Heart right ventricle (tissue), 16 donors: ENCODE measurements around the gene OTOGL. TPM values are rescaled to one million over a fixed set of nuclear protein-coding genes. Genes with fewer than 3 reads are reported as not detected.

ENCODE experiments used
- ATAC-seq, 8 donors: fragments of 200-7000 bp; cut with Tn5 transposase; one replicate each; pipeline ENCODE4 v1.9.1; 2020; ENCODE audit warnings: mild to moderate bottlenecking in 8 of 8, moderate library complexity in 8 of 8, moderate number of reproducible peaks in 1 of 8
- DNase-seq, 2 donors: peaks; one replicate each; pipeline ENCODE4 v3.0.0-alpha.2; 2020
- H3K27ac ChIP-seq, 10 donors: fragments of 200-600 bp; sonication (generic) in 2 of 10; one replicate each; pipeline versions ENCODE4 v1.5.0 to v1.8.0; 2020 to 2022; ENCODE audit warnings: mild to moderate bottlenecking in 3 of 10
- H3K27me3 ChIP-seq, 7 donors: fragments of 200-600 bp; one replicate each; pipeline ENCODE4 v1.8.0; 2021 to 2022; ENCODE audit warnings: mild to moderate bottlenecking in 2 of 7
- H3K36me3 ChIP-seq, 9 donors: fragments of 200-600 bp; sonication (generic) in 1 of 9; one replicate each; pipeline versions ENCODE4 v1.5.0 to v1.8.0; 2020 to 2022; ENCODE audit warnings: mild to moderate bottlenecking in 2 of 9
- H3K4me1 ChIP-seq, 9 donors: fragments of 200-600 bp; sonication (generic) in 1 of 9; one replicate each; pipeline versions ENCODE4 v1.5.0 to v1.8.0; 2020 to 2022; ENCODE audit warnings: mild to moderate bottlenecking in 4 of 9
- H3K4me3 ChIP-seq, 10 donors: fragments of 200-600 bp; sonication (generic) in 2 of 10; one replicate each; pipeline versions ENCODE4 v1.5.0 to v1.8.0; 2020 to 2022; ENCODE audit warnings: mild to moderate bottlenecking in 7 of 10, moderate library complexity in 2 of 10
- H3K9me3 ChIP-seq, 11 donors: fragments of 200-600 bp in 10 of 11; sonication (generic) in 2 of 11; one replicate each; pipeline versions ENCODE4 v1.5.0 to v1.8.0; 2013 to 2022; ENCODE audit warnings: mild to moderate bottlenecking in 2 of 11, control low read depth in 1 of 11, moderate library complexity in 1 of 11
- WGBS, 2 donors: extraction: QIAGEN DNeasy Blood & Tissue Kit; methylation state at CpG; one replicate each; pipeline ENCODE4 v1.1.7; 2013; ENCODE audit warnings: inconsistent platforms in 1 of 2; 5-methylcytosine and 5-hydroxymethylcytosine counted together
- intact Hi-C, 10 donors: fragments of 100-400 bp; cut with DNase I; formaldehyde crosslinking; loops; one replicate each; pipeline versions ENCODE4 v1.11.1 to v1.14.2; 2022
- polyA plus RNA-seq, 2 donors: library from polyadenylated mRNA; stranded (reverse); fragments of 200-250 nt; gene quantifications; one replicate each; pipeline ENCODE4 v1.2.3, GENCODE V29; 2013
- total RNA-seq, 10 donors: library from RNA; stranded (reverse); fragmentation: NEBNext Ultra II Directional in 3 of 10; extraction: Animal tissue kit (Norgen Biotek cat#: 25700) in 3 of 10; gene quantifications; one replicate each; pipeline versions ENCODE4 v1.2.1 to v1.2.4, GENCODE V29; 2021 to 2023
- TF ChIP-seq, protein P1 (sequence below), 9 donors: fragments of 200-600 bp; sonication (generic) in 2 of 9; IDR thresholded peaks; one replicate each; pipeline versions ENCODE4 v1.5.0 to v1.8.0; 2021 to 2022; ENCODE audit warnings: antibody characterized with exemption in 9 of 9, mild to moderate bottlenecking in 5 of 9, moderate library complexity in 1 of 9
- donor health status: Arrhythmogenic right ventricular cardiomyopathy.
- donor health status: ischemic (EF 13 %, LVEDD 7.1; RV severe dilation, severe dysfunction).
- donor health status: healthy with polysubstance abuse.
- donor health status: DM: no; HTN: yes; CAD: no.
- donor health status: DM: no; HTN: no; CAD: no.
- donor health status: ischemic (EF 25% LVEDD 6.9; RV normal size, moderate dysfunction).
- donor health status: ischemic (EF 25% LVEDD 5.7; RV mildly dilated, moderate dysfunction).
- donor health status: healthy.
- donor health status: DM: yes; HTN: yes; CAD: no.
- donor health status: Ischemic cardiomyopathy.
- donor health status: ischemic (EF 35%, LVEDD 5.7; RV mildly dilated, moderate dysfunction).
- donor health status: nonischemic (EF 11% LVEDD 7.7; RV severe dilation, severe dysfunction).
- donor health status: DM: yes; HTN: yes; CAD: no.
- donor health status: PGD.
- donor health status: ischemic (EF 29% LVEDD 5.4; RV normal size, mild dysfunction).
- donor health status: nonischemic (EF 23%, LVEDD 6.1; RV moderate dilation, normal function).

The OTOGL gene
- total and polyA plus RNA-seq, 12 donors = 0.04 to 1.4 (median 0.24) TPM

DNA sequence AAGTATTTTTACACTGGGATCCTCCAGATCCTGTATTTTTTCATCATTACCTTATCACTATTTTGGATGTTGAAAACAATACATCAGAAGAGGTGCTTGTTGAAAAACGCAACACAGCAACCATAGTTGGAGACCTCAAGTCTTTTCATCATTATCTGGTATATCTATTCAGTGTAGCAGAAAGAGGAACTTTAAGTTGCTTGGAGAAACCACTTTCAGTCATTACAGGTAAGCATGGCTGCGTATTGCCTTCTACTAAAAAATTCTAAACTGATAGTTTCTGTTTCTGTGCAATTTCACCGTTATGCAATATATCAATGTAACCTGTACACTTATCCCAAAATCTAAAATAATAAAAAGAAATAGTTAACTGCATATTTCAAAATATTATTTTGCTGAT is 312.4 kb downstream of the OTOGL start:
- WGBS, 2 donors = 52 to 58% methylated on average over 3 of the region's 3 CpGs
- Histone ChIP-seq H3K9me3 (no peaks in the 10 kb centered on the region), H3K4me3 (no peak overlapping the region), H3K27me3 (peaks cover 0 to 3% (median 0%) of the 10 kb centered on the region in 7 donors), H3K27ac (no peak overlapping the region), H3K4me1 (no peaks in the 10 kb centered on the region), H3K36me3 (no peaks in the 10 kb centered on the region)
- ATAC-seq (no peak), DNase-seq (no peak)
- intact Hi-C loops = loop anchor here in 6 of 10 donors (5.0 to 10.0 kb wide), 3 partner anchors 351 to 713 kb away; no protein-coding TSS in a partner anchor
- TF ChIP-seq, protein P1, sequence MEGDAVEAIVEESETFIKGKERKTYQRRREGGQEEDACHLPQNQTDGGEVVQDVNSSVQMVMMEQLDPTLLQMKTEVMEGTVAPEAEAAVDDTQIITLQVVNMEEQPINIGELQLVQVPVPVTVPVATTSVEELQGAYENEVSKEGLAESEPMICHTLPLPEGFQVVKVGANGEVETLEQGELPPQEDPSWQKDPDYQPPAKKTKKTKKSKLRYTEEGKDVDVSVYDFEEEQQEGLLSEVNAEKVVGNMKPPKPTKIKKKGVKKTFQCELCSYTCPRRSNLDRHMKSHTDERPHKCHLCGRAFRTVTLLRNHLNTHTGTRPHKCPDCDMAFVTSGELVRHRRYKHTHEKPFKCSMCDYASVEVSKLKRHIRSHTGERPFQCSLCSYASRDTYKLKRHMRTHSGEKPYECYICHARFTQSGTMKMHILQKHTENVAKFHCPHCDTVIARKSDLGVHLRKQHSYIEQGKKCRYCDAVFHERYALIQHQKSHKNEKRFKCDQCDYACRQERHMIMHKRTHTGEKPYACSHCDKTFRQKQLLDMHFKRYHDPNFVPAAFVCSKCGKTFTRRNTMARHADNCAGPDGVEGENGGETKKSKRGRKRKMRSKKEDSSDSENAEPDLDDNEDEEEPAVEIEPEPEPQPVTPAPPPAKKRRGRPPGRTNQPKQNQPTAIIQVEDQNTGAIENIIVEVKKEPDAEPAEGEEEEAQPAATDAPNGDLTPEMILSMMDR (IDR thresholded peaks at IDR 0.05) = no peak

DNA sequence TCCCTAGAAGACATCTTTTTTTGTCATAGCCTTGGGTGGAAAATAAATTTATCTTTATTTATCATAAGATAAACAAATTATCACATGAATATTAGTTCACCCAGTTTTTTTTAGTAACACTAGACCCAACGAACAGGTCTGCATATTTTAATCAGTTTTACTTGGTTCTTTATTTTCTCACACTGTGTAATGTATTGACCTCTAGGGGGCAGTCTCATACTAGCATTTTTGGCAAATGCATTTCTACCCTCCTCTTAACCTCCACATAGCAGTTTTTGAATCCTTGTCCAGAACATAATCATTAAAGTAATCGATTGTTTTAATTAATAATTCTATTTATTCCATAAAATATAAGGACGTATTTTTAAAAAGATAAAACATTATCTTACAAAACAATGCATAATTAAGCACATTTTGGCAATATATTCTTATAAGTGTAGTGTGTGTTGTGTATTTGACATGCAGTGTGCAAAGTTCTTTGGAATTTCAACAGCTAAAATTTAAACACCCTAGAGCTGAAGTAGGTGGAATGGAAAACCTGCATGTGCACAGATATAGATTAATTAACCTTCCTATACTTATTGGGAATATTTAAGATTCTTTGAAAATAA is 313.1 kb downstream of the OTOGL start:
- DNase-seq (peak in 1 of 2 donors; percentile 8), ATAC-seq (peak in 2 of 8 donors; percentile 50 to 58)
- Histone ChIP-seq H3K9me3 (no peaks in the 10 kb centered on the region), H3K36me3 (no peaks in the 10 kb centered on the region), H3K4me1 (no peaks in the 10 kb centered on the region), H3K27me3 (peaks cover 0 to 3% (median 0%) of the 10 kb centered on the region in 7 donors), H3K27ac (no peak overlapping the region), H3K4me3 (no peak overlapping the region)
- intact Hi-C loops = loop anchor here in 6 of 10 donors (5.0 to 10.0 kb wide), 3 partner anchors 350 to 712 kb away; no protein-coding TSS in a partner anchor
- WGBS, 2 donors = 2 to 8% methylated on average over 3 of the region's 3 CpGs
- TF ChIP-seq, protein P1 (IDR thresholded peaks at IDR 0.05) = peak; percentile 56 to 84 (median 75)

DNA sequence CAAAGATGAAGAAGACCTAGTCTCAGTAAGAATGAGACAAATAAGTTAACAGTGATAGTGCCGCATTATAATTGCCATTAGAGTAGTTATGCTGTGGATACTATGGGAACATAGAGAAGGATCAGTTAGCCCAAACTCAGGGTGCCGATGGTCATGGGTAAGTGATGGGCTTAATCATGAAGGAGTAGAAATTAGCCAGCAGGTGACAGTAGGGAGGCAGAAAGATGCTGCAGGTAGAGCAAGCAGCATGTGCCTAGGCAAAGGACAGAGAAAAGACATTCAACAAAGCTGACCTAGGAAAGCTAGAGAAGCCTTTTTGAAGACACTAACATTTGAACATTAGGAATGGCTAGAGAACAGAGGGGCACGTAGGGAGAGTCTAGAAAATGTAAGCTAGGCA is 314.1 kb downstream of the OTOGL start:
- Histone ChIP-seq H3K36me3 (no peaks in the 10 kb centered on the region), H3K9me3 (no peaks in the 10 kb centered on the region), H3K27ac (no peak overlapping the region), H3K4me3 (no peak overlapping the region), H3K27me3 (peaks cover 0 to 3% (median 0%) of the 10 kb centered on the region in 7 donors), H3K4me1 (no peaks in the 10 kb centered on the region)
- intact Hi-C loops = loop anchor here in 6 of 10 donors (5.0 to 10.0 kb wide), 3 partner anchors 349 to 711 kb away; no protein-coding TSS in a partner anchor
- TF ChIP-seq, protein P1 (IDR thresholded peaks at IDR 0.05) = no peak
- WGBS, 2 donors = 76 to 80% methylated on average over 3 of the region's 3 CpGs
- DNase-seq (no peak), ATAC-seq (no peak)

DNA sequence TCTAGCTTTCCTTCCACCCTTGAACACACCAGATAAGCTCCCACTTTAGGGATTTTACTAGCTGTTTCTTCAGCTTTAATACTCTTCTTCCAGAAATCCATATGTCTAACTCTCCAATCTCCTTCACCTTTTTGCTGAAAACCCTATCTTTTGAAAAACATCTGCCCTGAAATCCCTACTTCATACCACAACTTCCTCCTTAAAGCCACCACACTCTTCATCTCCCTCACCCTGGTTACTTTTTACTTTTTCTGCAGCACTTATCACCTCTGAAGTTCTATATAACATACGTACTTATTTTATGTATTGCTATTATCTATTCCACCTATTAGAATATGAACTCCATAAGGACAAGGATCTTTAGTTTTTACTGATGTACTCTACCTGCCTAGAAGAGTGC is 316.1 kb downstream of the OTOGL start:
- TF ChIP-seq, protein P1 (IDR thresholded peaks at IDR 0.05) = no peak
- Histone ChIP-seq H3K27me3 (peaks cover 0 to 3% (median 0%) of the 10 kb centered on the region in 7 donors), H3K27ac (no peak overlapping the region), H3K4me3 (no peak overlapping the region), H3K4me1 (no peaks in the 10 kb centered on the region), H3K9me3 (no peaks in the 10 kb centered on the region), H3K36me3 (no peaks in the 10 kb centered on the region)
- intact Hi-C loops = loop anchor here in 4 of 10 donors (5.0 to 10.0 kb wide), 3 partner anchors 347 to 709 kb away; no protein-coding TSS in a partner anchor
- WGBS, 2 donors = 76 to 84% methylated on average over 1 of the region's 1 CpG
- ATAC-seq (no peak), DNase-seq (no peak)
